ENCODE measurements around the gene TBL3.
A peak's percentile ranks its signal among the peaks of the same experiment; 100 is the strongest.

TBL3 gene

GRCh38 chr16:1965396-1966001 lies 6.4 kb upstream of the TBL3 start:
- DNase-seq, result no peak

- no peak for DNase-seq
These were observed 5.4 kb upstream of the TBL3 start, which contains the start of gene RNF151 for GRCh38 chr16:1966460-1966859. TSS of gene RNF151 (plus strand) at chr16:1966856. CDS start at chr16:1966882, 26 bp downstream.

DNA sequence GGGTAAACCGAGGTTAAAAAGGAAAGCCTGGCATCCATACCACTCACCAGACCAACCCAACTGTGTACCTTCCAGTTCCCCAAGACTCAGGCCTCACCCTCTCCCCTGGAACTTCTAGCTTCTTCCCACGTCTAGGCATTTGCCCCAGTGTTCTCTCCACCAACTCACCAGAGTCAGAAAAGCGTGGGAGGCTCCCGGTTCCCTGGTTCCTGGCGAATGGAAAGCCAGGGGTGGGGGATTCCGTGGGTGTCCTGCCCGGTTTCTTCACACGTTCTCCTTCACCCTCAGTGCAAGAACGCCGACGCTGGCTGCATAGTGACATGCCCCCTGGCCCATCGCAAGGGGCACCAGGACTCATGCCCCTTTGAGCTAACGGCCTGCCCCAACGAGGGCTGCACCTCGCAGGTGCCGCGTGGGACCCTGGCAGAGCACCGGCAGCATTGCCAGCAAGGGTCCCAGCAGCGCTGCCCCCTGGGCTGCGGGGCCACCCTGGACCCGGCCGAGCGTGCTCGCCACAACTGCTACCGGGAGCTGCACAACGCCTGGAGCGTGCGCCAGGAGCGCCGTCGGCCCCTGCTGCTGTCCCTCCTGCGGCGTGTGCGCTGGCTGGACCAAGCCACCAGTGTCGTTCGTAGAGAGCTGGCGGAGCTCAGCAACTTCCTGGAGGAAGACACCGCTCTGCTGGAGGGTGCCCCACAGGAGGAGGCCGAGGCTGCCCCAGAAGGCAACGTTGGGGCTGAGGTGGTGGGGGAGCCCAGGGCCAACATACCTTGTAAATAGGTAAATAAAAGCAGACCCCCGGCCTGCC lies 3.5 kb upstream of the TBL3 start:
- DNase-seq, result no peak

GRCh38 chr16:1972490-1972877 lies 631 bp downstream of the TBL3 start:
- no peak for DNase-seq

- DNase-seq, result no peak
These were observed 1.8 kb downstream of the TBL3 start for GRCh38 chr16:1973461-1974156.

DNA sequence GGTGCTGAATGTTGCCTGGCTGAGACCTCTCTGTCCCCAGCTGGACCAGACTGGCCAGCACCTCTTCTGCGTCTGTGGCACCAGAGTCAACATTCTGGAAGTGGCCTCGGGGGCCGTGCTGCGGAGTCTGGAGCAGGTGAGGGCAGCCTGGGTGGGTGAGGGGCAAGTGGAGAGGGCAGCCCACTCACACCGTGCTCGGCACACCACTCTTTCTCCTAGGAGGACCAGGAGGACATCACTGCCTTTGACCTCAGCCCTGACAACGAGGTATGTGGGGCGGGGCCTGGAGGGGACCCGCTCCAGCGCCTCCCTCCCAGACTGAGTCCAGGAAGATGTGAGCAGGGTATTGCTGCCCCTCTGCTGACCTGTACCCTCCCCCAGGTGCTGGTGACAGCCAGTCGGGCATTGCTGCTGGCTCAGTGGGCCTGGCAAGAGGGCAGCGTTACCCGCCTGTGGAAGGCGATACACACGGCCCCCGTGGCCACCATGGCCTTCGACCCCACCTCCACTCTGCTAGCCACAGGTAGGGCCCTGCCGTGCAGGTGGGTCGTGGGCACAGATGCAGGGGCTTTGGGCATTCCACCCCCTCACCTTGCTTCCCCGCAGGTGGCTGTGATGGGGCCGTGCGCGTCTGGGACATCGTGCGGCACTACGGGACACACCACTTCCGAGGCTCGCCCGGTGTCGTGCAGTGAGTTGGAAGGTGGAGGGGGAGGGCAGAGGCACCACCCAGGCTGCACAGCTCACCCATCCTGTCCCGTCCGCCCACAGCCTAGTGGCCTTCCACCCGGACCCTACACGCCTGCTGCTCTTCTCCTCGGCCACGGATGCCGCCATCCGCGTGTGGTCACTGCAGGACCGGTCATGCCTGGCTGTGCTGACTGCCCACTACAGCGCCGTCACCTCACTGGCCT lies 2.6 kb downstream of the TBL3 start:
- no peak for DNase-seq

GRCh38 chr16:1975432-1976215 lies 3.8 kb downstream of the TBL3 start:
- DNase-seq, result no peak

DNA sequence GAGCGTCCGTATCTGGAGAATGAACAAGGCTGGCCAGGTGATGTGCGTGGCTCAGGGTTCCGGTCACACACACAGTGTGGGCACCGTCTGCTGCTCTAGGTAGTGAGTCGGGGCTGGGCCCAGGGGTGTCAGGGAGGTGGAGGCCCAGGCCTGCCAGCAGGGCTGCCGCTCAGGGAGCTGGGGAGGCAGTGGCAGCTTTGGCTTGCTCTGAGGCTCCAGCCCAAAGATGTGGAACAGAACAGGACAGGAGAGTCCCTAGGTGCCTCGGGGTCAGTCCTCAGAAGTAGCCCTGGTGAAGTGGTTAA lies 4.3 kb downstream of the TBL3 start:
- DNase-seq, result no peak

GRCh38 chr16:1976951-1977874 lies 5.4 kb downstream of the TBL3 start:
- DNase-seq, result no peak

DNA sequence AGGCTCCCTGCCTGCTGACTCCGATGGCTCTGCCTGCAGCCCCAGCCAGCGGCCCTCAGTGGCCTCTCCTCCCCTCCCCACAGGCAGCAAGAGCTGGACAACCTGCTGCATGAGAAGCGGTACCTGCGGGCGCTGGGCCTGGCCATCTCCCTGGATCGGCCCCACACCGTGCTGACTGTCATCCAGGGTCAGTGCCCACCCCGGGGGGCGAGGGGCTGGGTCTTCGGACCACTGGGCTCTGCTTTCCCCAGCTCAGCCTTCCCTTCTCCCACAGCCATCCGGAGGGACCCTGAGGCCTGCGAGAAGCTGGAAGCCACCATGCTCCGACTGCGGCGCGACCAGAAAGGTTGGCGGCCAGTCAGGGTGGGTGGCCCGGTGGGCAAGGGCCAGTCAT lies 6.0 kb downstream of the TBL3 start:
- no peak for DNase-seq

DNA sequence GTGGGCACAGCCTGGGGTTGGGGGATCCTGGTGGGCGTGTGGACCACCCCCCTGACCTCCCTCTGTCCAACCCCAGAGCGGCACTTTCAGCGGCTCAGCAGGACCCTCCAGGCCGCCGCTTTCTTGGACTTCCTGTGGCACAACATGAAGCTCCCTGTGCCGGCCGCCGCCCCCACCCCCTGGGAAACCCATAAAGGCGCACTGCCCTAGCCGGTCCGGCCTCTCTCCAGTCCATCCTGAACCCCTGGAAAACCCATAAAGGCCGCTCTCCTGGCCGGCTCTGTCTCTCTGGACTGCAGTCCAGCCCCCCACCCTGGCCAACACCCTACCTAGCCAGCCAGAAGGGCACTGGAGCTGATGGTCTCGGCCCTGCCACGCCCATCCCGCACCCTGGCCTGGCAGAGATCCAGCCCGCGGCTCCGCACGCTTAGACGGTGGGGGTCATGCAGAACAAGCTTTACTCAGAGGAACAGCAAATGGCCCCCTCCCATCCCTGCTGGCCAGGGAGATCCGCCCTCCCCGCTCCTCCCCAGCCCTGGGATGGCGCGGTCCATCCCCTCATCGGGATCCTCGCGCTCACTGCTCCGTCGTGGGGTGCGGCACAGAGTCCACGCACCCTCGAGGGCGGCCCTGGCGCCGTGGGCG lies 6.7 kb downstream of the TBL3 start:
- no peak for DNase-seq

- no peak for DNase-seq
These were observed 7.6 kb downstream of the TBL3 start for GRCh38 chr16:1979271-1980029.

DNA sequence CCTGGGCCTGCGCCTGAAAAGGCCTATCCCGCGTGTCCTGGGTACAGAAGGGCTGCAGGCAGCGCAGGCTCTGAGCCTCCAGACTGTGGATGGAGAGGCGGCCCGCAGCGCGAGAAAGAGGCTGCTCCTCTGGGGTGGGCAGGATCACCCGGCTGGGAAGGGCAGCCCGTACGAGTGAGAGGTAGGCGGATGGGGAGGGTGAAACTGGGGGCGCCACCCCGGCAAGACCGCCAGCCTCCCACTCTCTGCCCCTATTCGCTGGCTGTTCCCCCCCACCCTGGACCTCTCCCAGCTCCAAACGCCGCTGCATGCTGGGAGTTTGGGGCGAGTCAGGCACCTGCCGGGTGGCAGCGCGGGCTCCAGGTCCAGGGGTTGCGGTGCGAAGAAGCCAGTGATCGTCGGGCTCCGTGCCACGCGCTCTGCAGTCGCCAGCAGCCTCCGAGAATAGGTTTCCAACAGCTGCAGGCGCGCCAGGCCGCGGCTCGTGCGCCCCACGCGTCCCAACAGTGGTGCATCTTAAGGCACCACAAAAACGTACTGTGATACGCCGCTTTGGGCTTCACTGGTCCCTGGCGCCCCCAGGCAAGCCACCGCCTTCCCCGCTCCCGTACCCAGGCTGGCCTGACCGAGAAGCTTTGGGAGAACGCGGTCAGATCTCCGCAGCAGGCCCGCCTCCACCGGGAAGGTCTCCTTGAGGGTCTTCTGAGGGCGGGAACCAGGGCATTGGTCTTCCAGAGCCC lies 8.3 kb downstream of the TBL3 start:
- no peak for DNase-seq

GRCh38 chr16:1980770-1981087 lies 8.9 kb downstream of the TBL3 start:
- no peak for DNase-seq

GRCh38 chr16:1981398-1981836 lies 9.6 kb downstream of the TBL3 start, which contains the start of gene NOXO1:
TSS of gene NOXO1 (minus strand) at chr16:1981469. CDS start at chr16:1981179, 290 bp downstream.
- no peak for DNase-seq

GRCh38 chr16:1982013-1982433 lies 10.2 kb downstream of the TBL3 start:
- DNase-seq, result no peak

GRCh38 chr16:1982991-1983543 lies 11.2 kb downstream of the TBL3 start:
- no peak for DNase-seq

- peak; percentile 73 for DNase-seq
These were observed 11.9 kb downstream of the TBL3 start, which contains the start of gene GFER for GRCh38 chr16:1983544-1984346. TSS of gene GFER (plus strand) at chr16:1984193. CDS start at chr16:1984219, 26 bp downstream.

All from MV-4-11 (cell line).